NCI-H526 treated with DMSO at 0.1 percent for 48 hours (cell line): Measurements from ENCODE around the gene DDX39A.

ENCODE experiments used
- DNase-seq: peaks from one replicate; lab custom pipeline; 2025; lab: John Stamatoyannopoulos, UW

The DDX39A gene

GRCh38 chr19:14434543-14435319 is 15.6 kb upstream of the DDX39A start:
- DNase-seq: no peak

- peak; percentile 27 for DNase-seq
Observed at GRCh38 chr19:14433554-14434501, 14.7 kb upstream of the DDX39A start.

GRCh38 chr19:14432791-14433553 is 13.8 kb upstream of the DDX39A start, which contains the start of gene PKN1:
Gene PKN1, plus strand, starts transcription at chr19:14433306. Its CDS starts 216 bp downstream, at chr19:14433522.
- no peak for DNase-seq

- no peak for DNase-seq
Observed at GRCh38 chr19:14430712-14431111, 11.6 kb upstream of the DDX39A start.

DNA sequence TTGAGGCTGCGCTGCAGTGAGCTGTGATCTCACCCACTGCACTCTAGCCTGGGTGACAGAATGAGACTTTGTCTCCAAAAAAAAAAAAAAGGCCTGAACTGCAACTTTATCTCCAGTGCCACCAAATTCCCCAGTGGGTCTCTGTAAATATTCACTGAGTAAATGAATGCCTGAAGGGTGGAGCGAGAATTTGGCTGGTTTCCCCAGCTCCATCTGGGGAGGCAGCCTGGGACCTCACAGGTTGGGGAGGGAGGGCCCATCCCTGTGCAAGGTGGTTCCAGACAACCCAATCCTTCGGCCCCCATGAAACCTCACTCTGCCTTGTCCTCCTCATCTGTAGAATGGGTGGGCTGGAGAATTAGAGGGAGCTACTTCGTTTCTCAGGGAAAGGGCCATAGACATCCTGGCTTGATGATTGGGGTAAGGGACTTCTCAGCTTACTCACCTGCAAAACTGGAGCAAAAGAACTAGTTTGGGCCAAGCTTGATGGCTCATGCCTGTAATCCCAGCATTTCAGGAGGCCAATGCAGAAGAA is 9.8 kb upstream of the DDX39A start:
- no peak for DNase-seq

- no peak for DNase-seq
Observed at GRCh38 chr19:14427461-14427860, 8.3 kb upstream of the DDX39A start.

GRCh38 chr19:14425696-14426138 is 6.6 kb upstream of the DDX39A start:
- no peak for DNase-seq

- DNase-seq: no peak
Observed at GRCh38 chr19:14418856-14419105, 360 bp downstream of the DDX39A start.

DNA sequence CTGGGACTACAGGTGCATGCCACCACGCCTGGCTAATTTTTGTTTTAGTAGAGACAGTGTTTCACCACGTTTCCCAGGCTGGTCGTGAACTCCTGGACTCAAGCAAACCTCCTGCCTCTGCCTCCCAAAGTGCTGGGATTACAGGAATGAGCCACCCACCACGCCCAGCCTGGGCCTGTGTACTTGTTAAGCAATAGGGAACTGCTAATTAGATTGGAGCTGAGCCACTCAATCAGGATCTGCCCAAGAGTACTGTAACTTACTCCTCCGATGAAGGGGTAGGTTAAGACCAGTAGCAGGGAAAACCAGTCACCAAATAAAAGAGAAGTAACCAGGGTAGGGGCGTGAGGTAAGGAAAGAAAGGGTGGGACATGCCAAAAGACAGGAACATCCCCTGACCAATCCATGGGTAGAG is 2.3 kb downstream of the DDX39A start:
- DNase-seq: no peak

DNA sequence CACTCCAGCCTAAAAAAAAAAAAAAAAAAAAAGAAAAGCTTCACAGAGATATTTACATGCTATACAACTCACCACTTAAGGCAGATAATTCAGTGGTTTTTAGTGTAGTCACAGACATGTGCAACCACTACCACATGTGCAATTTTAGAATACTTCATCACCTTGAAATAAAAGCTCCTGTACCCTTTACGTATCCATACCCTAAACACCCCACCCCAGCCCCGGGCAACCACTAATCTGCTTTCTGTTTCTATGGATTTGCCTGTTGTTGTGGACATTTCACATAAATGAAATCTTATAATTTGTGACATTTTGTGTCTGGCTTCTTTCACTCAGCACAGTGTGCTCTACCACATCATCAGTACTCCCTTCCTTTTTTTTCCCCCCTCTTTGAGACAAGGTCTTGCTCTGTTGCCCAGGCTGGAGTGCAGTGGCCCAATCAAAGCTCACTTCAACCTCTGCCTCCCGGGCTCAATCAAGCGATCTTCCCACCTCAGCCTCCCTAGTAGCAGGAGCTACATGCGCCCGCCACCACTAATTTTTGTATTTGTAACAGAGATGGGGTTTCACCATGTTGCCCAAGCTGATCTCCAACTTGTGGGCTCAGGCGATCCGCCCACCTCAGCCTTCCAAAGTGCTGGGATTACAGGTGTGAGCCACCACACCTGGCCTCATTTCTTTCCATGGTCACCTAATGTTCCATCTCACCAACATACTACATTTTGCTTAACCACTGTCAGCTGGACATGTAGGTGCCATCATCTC is 4.0 kb downstream of the DDX39A start:
- DNase-seq: no peak

- no peak for DNase-seq
Observed at GRCh38 chr19:14413693-14414181, 5.4 kb downstream of the DDX39A start.

DNA sequence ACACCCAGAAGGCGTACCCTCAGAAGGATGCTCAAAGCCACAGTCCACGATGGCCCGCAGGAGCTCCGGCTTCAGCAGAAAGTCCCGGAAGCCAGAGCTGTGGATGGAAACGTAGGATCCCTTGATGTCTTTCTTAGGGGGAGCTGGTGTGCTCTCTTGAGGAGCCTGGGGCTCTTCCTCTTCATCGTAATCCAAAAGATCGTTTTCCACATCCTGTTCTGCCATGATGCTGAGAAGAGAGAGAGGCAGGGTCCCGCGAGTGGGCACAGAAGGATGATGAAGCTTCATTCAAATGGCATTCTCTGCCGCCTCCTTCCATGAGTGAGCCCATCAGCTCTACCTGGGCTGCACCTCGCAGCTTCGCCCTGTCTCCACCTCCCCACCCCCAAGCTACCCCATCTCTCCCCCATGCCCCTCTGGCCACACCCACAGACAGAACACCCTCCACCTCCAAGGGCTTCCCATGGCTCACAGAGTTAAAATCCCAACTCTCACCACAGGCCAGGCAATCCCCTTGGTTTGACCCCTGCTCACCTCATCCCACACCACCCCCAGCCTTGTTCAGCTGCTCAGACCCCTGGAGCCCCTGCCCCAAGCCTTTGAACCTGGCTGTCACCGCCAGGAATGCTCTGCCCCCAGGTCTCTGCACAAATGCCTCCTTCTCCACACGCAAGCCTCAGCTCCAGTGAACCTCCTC is 6.0 kb downstream of the DDX39A start:
- no peak for DNase-seq

GRCh38 chr19:14412324-14412995 is 6.7 kb downstream of the DDX39A start:
- no peak for DNase-seq

DNA sequence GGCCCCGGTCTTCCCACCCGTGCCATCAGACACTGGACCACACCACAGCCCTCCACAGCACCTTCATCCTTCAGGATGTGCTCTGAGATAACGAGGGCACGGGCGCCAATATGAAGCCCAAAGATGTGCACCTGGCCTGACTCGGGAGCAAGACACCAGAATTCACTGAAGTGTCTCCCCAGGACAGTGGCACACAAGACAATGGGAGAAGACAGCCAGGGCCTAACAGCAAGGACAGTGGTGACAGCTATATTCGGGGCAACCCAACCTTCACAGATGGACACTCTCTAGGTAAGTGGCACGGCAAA is 7.2 kb downstream of the DDX39A start:
- DNase-seq: no peak

GRCh38 chr19:14411161-14411937 is 7.8 kb downstream of the DDX39A start:
- no peak for DNase-seq

DNA sequence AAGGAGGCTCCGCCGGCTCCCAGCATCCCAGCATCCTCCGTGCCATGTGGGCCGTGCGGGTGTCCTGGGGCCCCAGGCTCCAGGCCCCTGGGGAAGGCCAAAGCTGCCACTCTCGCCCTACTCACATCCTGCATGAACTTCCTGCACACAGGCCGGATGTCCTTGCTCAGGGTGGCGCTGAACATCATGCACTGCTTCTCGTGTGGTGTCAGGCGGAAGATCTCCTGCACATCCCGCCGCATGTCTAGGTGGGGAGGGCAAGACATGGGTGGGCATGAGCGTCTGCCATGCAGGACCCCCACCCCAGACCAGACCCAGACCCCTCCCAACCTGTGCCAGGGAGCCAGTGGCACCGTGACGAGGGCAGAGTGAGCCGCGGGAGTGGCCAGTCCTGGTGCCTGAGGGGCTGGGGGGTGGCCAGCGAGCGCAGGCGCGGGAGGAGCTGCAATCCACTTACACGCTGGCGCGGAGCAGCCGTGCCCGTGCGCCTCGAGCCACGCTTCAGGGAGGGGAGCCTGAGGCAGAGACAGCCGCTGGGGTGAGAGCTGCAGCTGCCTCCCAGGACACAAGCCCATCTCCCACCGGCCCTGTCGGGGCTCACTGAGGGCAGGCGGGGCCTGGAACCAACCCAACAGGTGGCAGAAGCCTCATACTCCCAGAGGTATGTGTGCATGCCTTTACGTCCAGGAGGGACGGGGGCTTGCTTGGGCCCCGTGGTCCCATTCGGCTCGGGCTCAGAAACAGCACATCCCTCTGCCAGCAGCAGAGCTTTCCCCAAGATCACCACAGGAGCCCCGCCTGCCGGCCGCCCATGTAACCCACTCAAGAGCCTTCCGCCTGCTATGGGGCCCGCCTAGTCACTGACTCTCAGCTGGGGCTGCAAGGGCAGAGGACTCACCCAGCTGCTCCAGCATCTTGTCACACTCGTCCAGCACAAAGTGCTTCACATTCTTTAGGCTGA is 8.8 kb downstream of the DDX39A start:
- no peak for DNase-seq

- DNase-seq: no peak
Observed at GRCh38 chr19:14409146-14410023, 9.8 kb downstream of the DDX39A start.
